AG04450 (cell line): ENCODE measurements around the gene LMTK2. TPM values are rescaled to one million over a fixed set of nuclear protein-coding genes. Genes with fewer than 3 reads are reported as not detected.
A peak's percentile ranks its signal among the peaks of the same experiment; 100 is the strongest.

Experiments used
- CTCF ChIA-PET: fragments of 300-600, 350-600 bp; formaldehyde crosslinking; extraction: SDS; loops from one replicate; lab custom pipeline; 2022; ENCODE audit warnings: antibody characterized with exemption, inconsistent platforms; lab: Charles Lee
- POLR2A ChIA-PET: fragments of 350-600 bp; formaldehyde crosslinking; extraction: SDS; loops from one replicate; lab custom pipeline; 2021; ENCODE audit warnings: antibody characterized with exemption, inconsistent platforms; lab: Yijun Ruan, JAX
- DNase-seq: peaks from one replicate; pipeline ENCODE4 v3.0.0-alpha.2; 2011; ENCODE audit warnings: low read depth, low spot score
- H3K27ac ChIP-seq: one replicate; pipeline ENCODE4 v1.5.1; 2012; ENCODE audit warnings: low read depth, low read length, control low read depth
- H3K27me3 ChIP-seq: one replicate; pipeline ENCODE4 v1.6.0; 2012; ENCODE audit warnings: low read length; ENCODE audit not compliant: control insufficient read depth, insufficient read depth
- H3K4me3 ChIP-seq: 2 replicates; pipeline ENCODE4 v1.5.1; 2011; ENCODE audit warnings: mild to moderate bottlenecking, low read depth, low read length, control low read depth
- H3K9me3 ChIP-seq: 2 replicates; pipeline ENCODE4 v1.5.1; 2012; ENCODE audit warnings: low read length; ENCODE audit not compliant: control insufficient read depth, insufficient read depth
- CTCF ChIP-seq: IDR thresholded peaks from 2 replicates; pipeline ENCODE4 v1.5.1; 2011; ENCODE audit warnings: low read depth, low read length, control low read depth, inconsistent platforms
- polyA plus RNA-seq: library from polyadenylated mRNA; depleted of rRNA; stranded (reverse); fragments of >200 nt; gene quantifications from 2 replicates; pipeline ENCODE4 v1.2.3, GENCODE V29; 2011

Gene LMTK2
- polyA plus RNA-seq, 1 experiment: 3.7 TPM

GRCh38 chr7:98196706-98197605 lies 90.3 kb downstream of the LMTK2 start:
- no peak for TF ChIP-seq CTCF
- POLR2A ChIA-PET: no interaction called here
- CTCF ChIA-PET: interaction anchor here (1.0 to 1.8 kb wide), 2 partner anchors 29 to 30 kb away, joined by 3 to 14 read pairs; no protein-coding TSS in a partner anchor
- no peak overlapping the region for H3K4me3 ChIP-seq
- H3K27ac ChIP-seq: peak overlapping the region; percentile 11
- no peaks in the 10 kb centered on the region for H3K27me3 ChIP-seq
- DNase-seq: no peak
- H3K9me3 ChIP-seq: peaks cover 6% of the 10 kb centered on the region

GRCh38 chr7:98199131-98199530 lies 92.5 kb downstream of the LMTK2 start:
- POLR2A ChIA-PET: no interaction called here

GRCh38 chr7:98200364-98200763 lies 93.7 kb downstream of the LMTK2 start:
- CTCF ChIA-PET: interaction anchor here (0.6 to 1.5 kb wide), 2 partner anchors 32 to 989 kb away, joined by 3 to 4 read pairs; no protein-coding TSS in a partner anchor
- no peak for TF ChIP-seq CTCF
- POLR2A ChIA-PET: no interaction called here
- no peak for DNase-seq
- no peak overlapping the region for H3K4me3 ChIP-seq
- H3K27me3 ChIP-seq: no peaks in the 10 kb centered on the region
- no peak overlapping the region for H3K27ac ChIP-seq
- peaks cover 6% of the 10 kb centered on the region for H3K9me3 ChIP-seq

More at GRCh38 chr7:98199131-98199530, 92.5 kb downstream of the LMTK2 start:
- CTCF ChIA-PET: interaction anchor here (0.6 to 1.4 kb wide), 2 partner anchors 30 to 93 kb away, joined by 4 to 7 read pairs; no protein-coding TSS in a partner anchor
- no peak for TF ChIP-seq CTCF
- no peak for DNase-seq
- no peak overlapping the region for H3K4me3 ChIP-seq
- H3K9me3 ChIP-seq: peaks cover 6% of the 10 kb centered on the region
- H3K27me3 ChIP-seq: no peaks in the 10 kb centered on the region
- H3K27ac ChIP-seq: no peak overlapping the region

GRCh38 chr7:98202367-98203195 lies 95.9 kb downstream of the LMTK2 start:
- Histone ChIP-seq H3K27ac (no peak overlapping the region), H3K27me3 (no peaks in the 10 kb centered on the region), H3K4me3 (no peak overlapping the region), H3K9me3 (peaks cover 6% of the 10 kb centered on the region)
- no peak for TF ChIP-seq CTCF
- ChIA-PET POLR2A (no interaction called here), CTCF (interaction anchor here (0.7 kb wide), 1 partner anchor 271 kb away, joined by 3 read pairs; no protein-coding TSS in a partner anchor)
- no peak for DNase-seq
